Neuronal stem cell (in vitro differentiated cells): ENCODE results near the gene PHC2.

Experiments used
- DNase-seq: peaks from one replicate; pipeline ENCODE4 v3.0.0-alpha.2; 2013; ENCODE audit warnings: low spot score
- H2AFZ ChIP-seq: one replicate; pipeline ENCODE4 v1.6.1; 2013; ENCODE audit warnings: mild to moderate bottlenecking, low read length, inconsistent platforms
- H2AK5ac ChIP-seq: 2 replicates; pipeline ENCODE4 v1.6.1; 2013; ENCODE audit warnings: low read depth, mild to moderate bottlenecking, inconsistent platforms, low read length, moderate library complexity, mixed read lengths
- H2BK120ac ChIP-seq: 2 replicates; pipeline ENCODE4 v1.6.1; 2013; ENCODE audit warnings: low read depth, mild to moderate bottlenecking, inconsistent platforms, low read length, moderate library complexity, mixed read lengths
- H2BK12ac ChIP-seq: one replicate; pipeline ENCODE4 v1.6.1; 2013; ENCODE audit warnings: low read length, inconsistent platforms
- H2BK15ac ChIP-seq: 2 replicates; pipeline ENCODE4 v1.6.1; 2013; ENCODE audit warnings: mild to moderate bottlenecking, low read length, inconsistent platforms, mixed read lengths
- H2BK5ac ChIP-seq: one replicate; pipeline ENCODE4 v1.6.1; 2013; ENCODE audit warnings: inconsistent platforms, mild to moderate bottlenecking, low read length, moderate library complexity
- H3K14ac ChIP-seq: one replicate; pipeline ENCODE4 v1.6.1; 2013; ENCODE audit warnings: low read length, inconsistent platforms
- H3K18ac ChIP-seq: 2 replicates; pipeline ENCODE4 v1.6.1; 2013; ENCODE audit warnings: low read length, inconsistent platforms
- H3K23ac ChIP-seq: 2 replicates; pipeline ENCODE4 v1.6.1; 2013; ENCODE audit warnings: low read depth, mild to moderate bottlenecking, mixed read lengths, low read length, inconsistent platforms; ENCODE audit not compliant: poor library complexity
- H3K27ac ChIP-seq: replicated peaks from 3 replicates; pipeline ENCODE4 v1.5.1; 2013; ENCODE audit warnings: low read length, inconsistent platforms
- H3K27me3 ChIP-seq, 3 experiments: 2 replicates each; pipeline ENCODE4 v1.6.1; 2013; ENCODE audit warnings: low read length in 3 of 3, mild to moderate bottlenecking in 2 of 3, inconsistent platforms in 1 of 3, low read depth in 1 of 3, mixed read lengths in 1 of 3, moderate library complexity in 1 of 3; ENCODE audit not compliant: control insufficient read depth in 3 of 3, insufficient read depth in 3 of 3
- H3K36me3 ChIP-seq, 2 donors: replicated peaks in 1 of 2; 2 replicates each; pipeline ENCODE4 v1.6.1; 2013; ENCODE audit warnings: low read length in 2 of 2; ENCODE audit not compliant: control insufficient read depth in 2 of 2, insufficient read depth in 2 of 2
- H3K4ac ChIP-seq: 2 replicates; pipeline ENCODE4 v1.6.1; 2013; ENCODE audit warnings: inconsistent platforms, mild to moderate bottlenecking, low read length, moderate library complexity
- H3K4me1 ChIP-seq, 2 donors: 1 replicate in 1 of 2; 2 replicates in 1 of 2; pipeline ENCODE4 v1.6.1; 2013; ENCODE audit warnings: low read length in 2 of 2, low read depth in 1 of 2; ENCODE audit not compliant: control insufficient read depth in 2 of 2, insufficient read depth in 1 of 2
- H3K4me2 ChIP-seq: one replicate; pipeline ENCODE4 v1.6.1; 2013; ENCODE audit warnings: mild to moderate bottlenecking, low read length, inconsistent platforms; ENCODE audit not compliant: insufficient read depth, poor library complexity, severe bottlenecking
- H3K4me3 ChIP-seq, 2 donors: 2 replicates each; pipeline ENCODE4 v1.5.1; 2013; ENCODE audit warnings: low read length in 2 of 2, mild to moderate bottlenecking in 2 of 2, inconsistent platforms in 1 of 2, moderate library complexity in 1 of 2
- H3K79me1 ChIP-seq: one replicate; pipeline ENCODE4 v1.6.1; 2013; ENCODE audit warnings: low read depth, mild to moderate bottlenecking, inconsistent platforms, low read length, moderate library complexity
- H3K9ac ChIP-seq: one replicate; pipeline ENCODE4 v1.6.1; 2013; ENCODE audit warnings: mild to moderate bottlenecking, low read depth, low read length, inconsistent platforms; ENCODE audit not compliant: poor library complexity
- H3K9me3 ChIP-seq, 2 donors: replicated peaks in 1 of 2; 2 replicates each; pipeline versions ENCODE3 to v1.6.1; 2013; ENCODE audit warnings: low read length in 2 of 2, mild to moderate bottlenecking in 2 of 2, inconsistent platforms in 1 of 2, low read depth in 1 of 2, mixed read lengths in 1 of 2, moderate library complexity in 1 of 2; ENCODE audit not compliant: control insufficient read depth in 2 of 2, insufficient read depth in 1 of 2
- H4K8ac ChIP-seq: one replicate; pipeline ENCODE4 v1.6.1; 2013; ENCODE audit warnings: low read depth, mild to moderate bottlenecking, inconsistent platforms, low read length, moderate library complexity
- H4K91ac ChIP-seq: one replicate; pipeline ENCODE4 v1.6.1; 2013; ENCODE audit warnings: low read length, low read depth, mild to moderate bottlenecking, inconsistent platforms; ENCODE audit not compliant: poor library complexity
- WGBS, 2 donors: extraction: QIAGEN DNeasy Blood & Tissue Kit; methylation state at CpG; one replicate each; pipeline ENCODE4 v1.1.7; 2013; ENCODE audit warnings: missing lambda C conversion rate in 2 of 2, mixed read lengths in 1 of 2; ENCODE audit not compliant: insufficient read length in 2 of 2, insufficient replicate concordance in 1 of 2; ENCODE audit errors: extremely low coverage in 2 of 2; 5-methylcytosine and 5-hydroxymethylcytosine counted together

PHC2 gene

DNA sequence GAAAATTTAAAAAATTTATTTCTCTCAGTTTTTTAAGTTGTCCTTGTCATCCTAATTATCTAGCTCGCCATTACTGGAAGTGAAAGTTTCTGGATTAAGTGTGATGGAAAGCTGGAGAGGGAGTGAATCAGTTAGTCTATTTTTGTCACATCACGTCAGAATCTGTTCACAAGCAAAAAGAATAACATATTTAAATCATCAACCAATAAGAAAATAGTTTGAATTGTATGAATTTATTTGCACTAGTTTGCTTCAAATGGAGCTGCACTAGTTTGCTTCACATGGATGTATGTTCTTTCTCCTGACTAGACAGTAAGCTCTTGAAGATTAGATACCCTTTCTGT, 22.8 kb downstream of the PHC2 start:
- H3K79me1 ChIP-seq: no peaks in the 10 kb centered on the region
- no peak overlapping the region for H4K91ac ChIP-seq
- peaks cover 0 to 10% of the 10 kb centered on the region in 2 donors for H3K9me3 ChIP-seq
- H3K4me1 ChIP-seq: peaks cover 0 to 12% of the 10 kb centered on the region in 2 donors
- no peak overlapping the region for H2BK5ac ChIP-seq
- no peak overlapping the region for H3K23ac ChIP-seq
- H3K36me3 ChIP-seq: no peaks in the 10 kb centered on the region
- H3K27me3 ChIP-seq: no peaks in the 10 kb centered on the region
- H2AFZ ChIP-seq: no peak overlapping the region
- no peak overlapping the region for H3K9ac ChIP-seq
- H3K4ac ChIP-seq: no peak overlapping the region
- no peak overlapping the region for H3K4me3 ChIP-seq
- no peak overlapping the region for H2AK5ac ChIP-seq
- H4K8ac ChIP-seq: no peak overlapping the region
- H3K27ac ChIP-seq: no peak overlapping the region
- H3K14ac ChIP-seq: no peak overlapping the region
- no CpG with 5 or more reads among the region's 2 CpGs for WGBS, 2 donors
- no peak overlapping the region for H2BK12ac ChIP-seq
- no peak overlapping the region for H3K4me2 ChIP-seq
- no peak overlapping the region for H3K18ac ChIP-seq
- no peak for DNase-seq
- H2BK120ac ChIP-seq: no peak overlapping the region
- H2BK15ac ChIP-seq: no peak overlapping the region

DNA sequence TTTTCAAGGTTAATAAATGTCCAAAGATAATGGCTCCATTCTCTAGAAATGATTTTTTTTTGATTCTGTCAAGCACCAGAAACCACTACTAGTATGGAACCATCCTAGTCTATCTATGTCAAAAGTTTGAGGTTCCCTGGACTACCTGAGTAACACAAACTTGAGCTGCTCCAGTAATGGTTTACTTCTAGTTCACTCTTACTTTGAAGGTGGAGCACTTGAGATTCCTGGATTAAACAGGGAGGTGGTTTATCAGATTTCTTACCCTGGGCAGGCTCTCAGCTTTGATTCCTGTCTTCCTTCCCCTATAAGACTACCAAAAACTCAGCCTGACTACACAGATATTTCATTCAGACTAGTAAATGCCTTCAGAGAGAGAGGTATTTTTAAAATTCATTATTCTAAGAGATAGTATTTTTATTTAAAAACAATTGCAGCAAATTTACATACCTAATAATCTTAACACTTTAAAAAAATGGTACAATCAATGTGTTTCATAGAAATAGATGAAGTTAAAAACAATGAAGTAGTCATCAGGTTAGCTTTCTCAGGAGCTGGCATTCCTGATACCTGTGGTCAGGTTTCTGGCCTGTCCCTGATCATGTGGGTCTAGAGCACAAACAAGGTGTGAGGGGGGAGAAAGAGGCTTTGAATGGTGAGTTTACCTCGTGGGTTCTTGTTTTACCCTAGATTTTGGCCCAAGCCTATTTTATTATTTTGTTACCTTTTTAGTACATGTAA, 23.4 kb downstream of the PHC2 start:
- Histone ChIP-seq H3K79me1 (no peaks in the 10 kb centered on the region), H2BK15ac (no peak overlapping the region), H3K27me3 (no peaks in the 10 kb centered on the region), H3K23ac (no peak overlapping the region), H2BK120ac (no peak overlapping the region), H3K9me3 (peaks cover 0 to 10% of the 10 kb centered on the region in 2 donors), H3K4me2 (no peak overlapping the region), H3K4me3 (no peak overlapping the region), H3K4me1 (peaks cover 0 to 12% of the 10 kb centered on the region in 2 donors), H4K91ac (no peak overlapping the region), H3K36me3 (no peaks in the 10 kb centered on the region), H3K27ac (no peak overlapping the region), H4K8ac (no peak overlapping the region), H3K14ac (no peak overlapping the region), H2BK5ac (no peak overlapping the region), H3K18ac (no peak overlapping the region), H3K9ac (no peak overlapping the region), H2AK5ac (no peak overlapping the region), H3K4ac (no peak overlapping the region), H2AFZ (no peak overlapping the region), H2BK12ac (no peak overlapping the region)
- no peak for DNase-seq
- WGBS, 2 donors: no CpG with 5 or more reads among the region's 1 CpG

DNA sequence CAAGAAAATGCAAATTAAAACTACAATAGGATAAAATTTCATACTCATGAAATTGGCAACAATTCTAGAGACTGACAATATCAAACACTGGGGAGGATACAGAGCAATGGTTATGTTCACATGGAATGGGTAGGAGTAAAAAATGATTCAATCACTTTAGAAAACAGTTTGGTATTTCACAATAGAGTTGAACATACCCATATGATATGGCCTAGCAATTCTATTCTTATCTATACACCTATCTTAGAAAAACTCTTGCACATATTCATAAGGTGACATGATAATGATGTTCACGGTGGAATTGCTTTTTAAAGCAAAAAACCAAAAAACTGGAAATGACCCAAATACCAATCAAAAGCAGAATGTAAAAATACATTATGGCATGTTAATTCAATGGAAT, 28.7 kb downstream of the PHC2 start:
- WGBS, 2 donors: no CpG with 5 or more reads among the region's 1 CpG
- H2AK5ac ChIP-seq: no peak overlapping the region
- H3K4me1 ChIP-seq: peaks cover 0 to 14% of the 10 kb centered on the region in 2 donors
- no peaks in the 10 kb centered on the region for H3K27me3 ChIP-seq
- no peak overlapping the region for H3K4me2 ChIP-seq
- H3K9ac ChIP-seq: no peak overlapping the region
- DNase-seq: no peak
- H3K23ac ChIP-seq: no peak overlapping the region
- H4K91ac ChIP-seq: no peak overlapping the region
- H2BK5ac ChIP-seq: no peak overlapping the region
- no peak overlapping the region for H3K4me3 ChIP-seq
- no peak overlapping the region for H3K27ac ChIP-seq
- H2BK12ac ChIP-seq: no peak overlapping the region
- no peak overlapping the region for H2BK15ac ChIP-seq
- H2BK120ac ChIP-seq: no peak overlapping the region
- no peak overlapping the region for H3K14ac ChIP-seq
- H4K8ac ChIP-seq: no peak overlapping the region
- peaks cover 2 to 10% of the 10 kb centered on the region in 2 donors for H3K9me3 ChIP-seq
- H3K36me3 ChIP-seq: no peaks in the 10 kb centered on the region
- no peak overlapping the region for H3K18ac ChIP-seq
- H2AFZ ChIP-seq: no peak overlapping the region
- H3K79me1 ChIP-seq: no peaks in the 10 kb centered on the region
- H3K4ac ChIP-seq: no peak overlapping the region

DNA sequence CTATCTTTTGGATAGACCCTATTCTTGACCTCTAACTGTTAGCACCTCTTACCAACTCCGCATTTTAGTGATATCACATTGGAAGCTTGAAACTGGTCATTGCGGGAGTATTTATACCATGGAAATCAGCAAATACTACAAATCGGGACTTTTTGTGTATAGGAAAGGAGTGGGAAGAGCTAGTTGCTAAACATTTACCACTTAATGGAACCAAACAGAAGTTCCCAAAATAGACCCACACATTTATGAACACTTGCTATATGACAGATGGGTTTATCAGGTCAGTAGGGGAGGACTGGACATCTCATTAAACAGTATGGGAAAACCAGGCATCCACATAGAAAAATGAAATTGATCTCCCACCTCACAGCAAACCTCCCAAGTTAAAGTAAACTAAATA, 29.4 kb downstream of the PHC2 start:
- Histone ChIP-seq H3K27ac (no peak overlapping the region), H3K23ac (no peak overlapping the region), H3K18ac (no peak overlapping the region), H3K36me3 (no peaks in the 10 kb centered on the region), H3K27me3 (no peaks in the 10 kb centered on the region), H3K4me3 (no peak overlapping the region), H2BK5ac (no peak overlapping the region), H3K4me2 (no peak overlapping the region), H3K9me3 (peaks cover 2 to 5% of the 10 kb centered on the region in 2 donors), H3K14ac (no peak overlapping the region), H3K4me1 (peaks cover 0 to 19% of the 10 kb centered on the region in 2 donors), H4K8ac (no peak overlapping the region), H2BK15ac (no peak overlapping the region), H2BK120ac (no peak overlapping the region), H4K91ac (no peak overlapping the region), H3K4ac (no peak overlapping the region), H3K79me1 (no peaks in the 10 kb centered on the region), H2AFZ (no peak overlapping the region), H2AK5ac (no peak overlapping the region), H2BK12ac (no peak overlapping the region), H3K9ac (no peak overlapping the region)
- WGBS, 2 donors: no CpG with 5 or more reads among the region's 3 CpGs
- DNase-seq: no peak
